SU-DHL-6 (cell line): ENCODE data around the gene P3H3.
A peak's percentile ranks its signal among the peaks of the same experiment; 100 is the strongest.

ENCODE experiments used
- H2AFZ ChIP-seq: fragments of 200-600 bp; sonication (generic); 2 replicates; pipeline ENCODE4 v1.6.1; 2014; ENCODE audit warnings: low read depth, mild to moderate bottlenecking, moderate library complexity, mixed read lengths, antibody characterized with exemption, low read length; ENCODE audit not compliant: severe bottlenecking
- H3F3A ChIP-seq: fragments of 200-600 bp; shearing (Covaris generic); 2 replicates; pipeline ENCODE4 v1.6.0; 2016; ENCODE audit warnings: antibody characterized with exemption, mild to moderate bottlenecking; ENCODE audit not compliant: insufficient read depth
- H3K27ac ChIP-seq: fragments of 200-600 bp; sonication (generic); 2 replicates; pipeline ENCODE4 v1.5.1; 2016; ENCODE audit warnings: low read depth, mild to moderate bottlenecking, low read length, moderate library complexity, mixed read lengths
- H3K27me3 ChIP-seq: fragments of 200-600 bp; sonication (generic), shearing (Covaris generic); 2 replicates; pipeline ENCODE4 v1.6.0; 2014; ENCODE audit warnings: mild to moderate bottlenecking, low read length
- H3K36me3 ChIP-seq: fragments of 200-600 bp; sonication (generic); 2 replicates; pipeline ENCODE4 v1.6.1; 2014; ENCODE audit warnings: mild to moderate bottlenecking, low read length, mixed read lengths
- H3K4me2 ChIP-seq: fragments of 300-600, 200-600 bp; shearing (Covaris generic), sonication (generic); 2 replicates; pipeline ENCODE4 v1.6.0; 2014; ENCODE audit warnings: low read length, low read depth, mild to moderate bottlenecking; ENCODE audit not compliant: poor library complexity, severe bottlenecking
- H3K4me3 ChIP-seq: fragments of 200-600 bp; sonication (generic); 2 replicates; pipeline ENCODE4 v1.5.1; 2014; ENCODE audit warnings: antibody characterized with exemption, low read length, mild to moderate bottlenecking, mixed read lengths; ENCODE audit not compliant: insufficient read depth, poor library complexity, severe bottlenecking
- H3K79me2 ChIP-seq: fragments of 200-600 bp; sonication (generic); 2 replicates; pipeline ENCODE4 v1.6.1; 2014; ENCODE audit warnings: mild to moderate bottlenecking, low read length, moderate library complexity; ENCODE audit not compliant: insufficient read depth
- H3K9ac ChIP-seq: fragments of 200-600 bp; sonication (generic); 2 replicates; pipeline ENCODE4 v1.7.0; 2014; ENCODE audit warnings: mild to moderate bottlenecking, low read length
- H3K9me2 ChIP-seq: fragments of 200-600 bp; sonication (generic); replicated peaks from 2 replicates; pipeline ENCODE4 v1.6.1; 2014; ENCODE audit warnings: low read length; ENCODE audit not compliant: insufficient read depth
- H3K9me3 ChIP-seq: fragments of 200-600 bp; sonication (generic); 2 replicates; pipeline ENCODE4 v1.6.1; 2014; ENCODE audit warnings: low read length, mixed read lengths; ENCODE audit not compliant: insufficient read depth
- H4K20me1 ChIP-seq: fragments of 200-600 bp; sonication (generic); 2 replicates; pipeline ENCODE4 v1.6.1; 2014; ENCODE audit warnings: low read depth, mild to moderate bottlenecking, antibody characterized with exemption, low read length, moderate library complexity, mixed read lengths
- EZH2phosphoT487 ChIP-seq: fragments of 200-600 bp; sonication (generic), shearing (Covaris generic); conservative IDR thresholded peaks from 2 replicates; pipeline ENCODE4 v1.6.1; 2018; ENCODE audit warnings: mild to moderate bottlenecking, antibody characterized with exemption, low read length, moderate library complexity, mixed read lengths
- TF ChIP-seq, protein P1 (sequence below): fragments of 200-600 bp; sonication (generic); IDR thresholded peaks from one replicate; pipeline ENCODE4 v1.5.1; 2017; ENCODE audit warnings: antibody characterized with exemption, mild to moderate bottlenecking, low read length, moderate library complexity; ENCODE audit not compliant: insufficient read depth, poor library complexity, severe bottlenecking

The P3H3 gene

DNA sequence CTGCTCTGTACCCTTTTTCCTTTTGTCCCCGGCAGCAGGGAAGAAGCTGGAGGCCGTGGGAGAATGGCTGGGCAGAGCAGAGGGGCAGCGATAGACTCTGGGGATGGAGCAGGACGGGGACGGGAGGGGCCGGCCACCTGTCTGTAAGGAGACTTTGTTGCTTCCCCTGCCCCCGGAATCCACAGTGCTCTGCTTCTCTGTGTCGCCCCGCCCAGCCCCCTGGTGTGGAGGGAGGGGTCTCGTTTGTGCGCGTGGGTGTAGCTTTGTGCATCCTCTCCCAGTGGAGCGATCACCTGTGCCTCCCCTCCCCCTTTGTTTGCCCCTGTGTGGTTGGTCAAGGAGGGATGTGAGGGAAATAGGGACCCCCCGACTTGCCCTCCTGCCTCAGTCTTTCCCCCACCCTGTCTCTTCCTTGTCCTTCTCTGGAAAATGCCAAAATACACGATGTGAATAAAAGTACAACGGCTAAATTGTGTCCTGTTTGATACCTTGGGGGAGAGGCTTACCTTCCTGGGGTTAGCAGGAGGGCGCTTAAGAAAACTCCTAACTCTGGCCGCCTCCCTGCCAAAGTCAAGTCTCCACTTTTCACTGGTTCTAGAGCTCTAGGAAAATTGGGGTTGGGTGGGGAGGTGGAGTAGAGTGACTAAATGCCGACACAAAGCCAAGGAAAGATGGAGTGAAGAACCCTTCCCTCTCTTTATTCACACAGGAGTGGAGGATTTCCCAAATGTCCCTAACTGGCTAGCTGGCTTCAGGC, 38.1 kb downstream of the P3H3 start:
- peaks cover 3% of the 10 kb centered on the region; the same call in 1 of the 2 replicates for H3K36me3 ChIP-seq
- H3K9me3 ChIP-seq: no peaks in the 10 kb centered on the region
- H3K27me3 ChIP-seq: no peaks in the 10 kb centered on the region
- peaks cover 29% of the 10 kb centered on the region for H3F3A ChIP-seq
- H3K9me2 ChIP-seq: no peaks in the 10 kb centered on the region
- H3K79me2 ChIP-seq: peaks cover 19% of the 10 kb centered on the region
- no peak overlapping the region for H3K4me3 ChIP-seq
- peak overlapping the region; percentile 98 for H3K9ac ChIP-seq
- no peak overlapping the region for H2AFZ ChIP-seq
- peak overlapping the region; percentile 87 for H3K4me2 ChIP-seq
- no peak for TF ChIP-seq EZH2phosphoT487
- TF ChIP-seq, protein P1, sequence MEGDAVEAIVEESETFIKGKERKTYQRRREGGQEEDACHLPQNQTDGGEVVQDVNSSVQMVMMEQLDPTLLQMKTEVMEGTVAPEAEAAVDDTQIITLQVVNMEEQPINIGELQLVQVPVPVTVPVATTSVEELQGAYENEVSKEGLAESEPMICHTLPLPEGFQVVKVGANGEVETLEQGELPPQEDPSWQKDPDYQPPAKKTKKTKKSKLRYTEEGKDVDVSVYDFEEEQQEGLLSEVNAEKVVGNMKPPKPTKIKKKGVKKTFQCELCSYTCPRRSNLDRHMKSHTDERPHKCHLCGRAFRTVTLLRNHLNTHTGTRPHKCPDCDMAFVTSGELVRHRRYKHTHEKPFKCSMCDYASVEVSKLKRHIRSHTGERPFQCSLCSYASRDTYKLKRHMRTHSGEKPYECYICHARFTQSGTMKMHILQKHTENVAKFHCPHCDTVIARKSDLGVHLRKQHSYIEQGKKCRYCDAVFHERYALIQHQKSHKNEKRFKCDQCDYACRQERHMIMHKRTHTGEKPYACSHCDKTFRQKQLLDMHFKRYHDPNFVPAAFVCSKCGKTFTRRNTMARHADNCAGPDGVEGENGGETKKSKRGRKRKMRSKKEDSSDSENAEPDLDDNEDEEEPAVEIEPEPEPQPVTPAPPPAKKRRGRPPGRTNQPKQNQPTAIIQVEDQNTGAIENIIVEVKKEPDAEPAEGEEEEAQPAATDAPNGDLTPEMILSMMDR: no peak
- H3K27ac ChIP-seq: peak overlapping the region; percentile 47; the same call in 1 of the 2 replicates
- no peaks in the 10 kb centered on the region; the same call in 1 of the 2 replicates for H4K20me1 ChIP-seq

DNA sequence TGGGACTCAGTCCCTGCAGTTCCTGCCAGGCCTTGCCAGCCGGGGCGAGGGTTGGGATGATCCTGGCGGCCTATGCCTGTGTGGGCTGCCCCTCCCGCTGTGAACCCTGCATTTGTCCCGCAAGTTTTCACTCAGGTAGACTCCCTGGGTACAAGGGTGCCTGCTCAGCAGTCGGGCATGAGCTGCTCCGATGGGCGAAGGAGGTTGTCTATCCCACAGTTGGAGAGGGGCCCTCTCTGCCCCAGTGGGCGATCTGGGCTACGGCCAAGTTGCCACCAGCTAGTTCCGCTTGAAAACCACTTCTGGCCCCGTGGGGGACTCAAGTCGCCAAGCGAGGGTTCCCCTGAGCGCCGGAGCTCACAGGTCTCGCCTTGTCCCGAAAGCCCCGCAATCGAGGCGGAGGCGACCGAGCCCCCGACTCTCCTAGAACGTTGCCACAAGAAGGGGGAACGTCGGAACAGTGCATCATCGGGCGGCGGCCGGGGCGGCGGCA, 38.8 kb downstream of the P3H3 start:
- Histone ChIP-seq H3K27ac (peak overlapping the region; percentile 47), H3K36me3 (peaks cover 3% of the 10 kb centered on the region; the same call in 1 of the 2 replicates), H3K9me2 (no peaks in the 10 kb centered on the region), H2AFZ (peak overlapping the region; percentile 58), H3K27me3 (no peaks in the 10 kb centered on the region), H3K4me3 (peak overlapping the region; percentile 77), H3K4me2 (peak overlapping the region; percentile 87), H3F3A (peaks cover 35% of the 10 kb centered on the region), H4K20me1 (no peaks in the 10 kb centered on the region; the same call in 1 of the 2 replicates), H3K79me2 (peaks cover 19% of the 10 kb centered on the region), H3K9me3 (no peaks in the 10 kb centered on the region), H3K9ac (peak overlapping the region; percentile 98)
- TF ChIP-seq, protein P1: no peak
- TF ChIP-seq EZH2phosphoT487: no peak

DNA sequence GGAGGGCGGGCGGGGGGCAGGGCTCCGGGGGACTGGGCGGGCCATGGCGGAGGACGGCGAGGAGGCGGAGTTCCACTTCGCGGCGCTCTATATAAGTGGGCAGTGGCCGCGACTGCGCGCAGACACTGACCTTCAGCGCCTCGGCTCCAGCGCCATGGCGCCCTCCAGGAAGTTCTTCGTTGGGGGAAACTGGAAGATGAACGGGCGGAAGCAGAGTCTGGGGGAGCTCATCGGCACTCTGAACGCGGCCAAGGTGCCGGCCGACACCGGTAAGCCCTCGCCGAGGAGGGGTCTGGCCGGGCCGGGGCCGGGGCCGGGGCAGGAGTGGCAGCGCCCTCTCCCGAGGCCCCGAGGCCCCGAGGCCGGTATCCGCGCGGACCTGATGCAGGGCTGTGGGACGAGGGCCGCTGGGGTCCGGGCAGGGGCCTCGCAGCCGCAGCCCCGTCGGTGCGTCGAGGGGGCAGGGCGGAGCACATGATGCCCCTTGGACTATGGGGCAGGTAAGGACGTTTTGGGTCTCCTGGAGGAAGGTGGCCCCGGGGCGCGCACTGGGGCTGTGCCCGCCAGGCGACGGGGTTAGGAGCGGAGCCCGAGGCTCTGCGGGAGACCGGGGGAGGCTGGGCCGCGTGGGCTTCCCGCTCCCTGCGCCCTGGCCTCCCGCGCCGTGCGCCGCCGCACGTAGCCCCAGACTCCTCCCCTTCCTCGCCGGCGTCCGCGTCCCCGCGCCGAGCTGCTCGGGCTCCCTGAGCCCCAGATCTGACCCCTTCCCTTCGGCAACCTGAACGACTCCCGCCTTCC, 39.4 kb downstream of the P3H3 start, which contains the start of gene TPI1:
Gene TPI1, plus strand, starts transcription at position 119 of the 798 bp plus-strand sequence. Its CDS starts 36 bp downstream, at position 155.
- no peaks in the 10 kb centered on the region for H3K9me2 ChIP-seq
- TF ChIP-seq, protein P1: no peak
- no peak for TF ChIP-seq EZH2phosphoT487
- H2AFZ ChIP-seq: peak within 1 kb of the TSS; percentile 58
- no peaks in the 10 kb centered on the region for H3K9me3 ChIP-seq
- peak within 1 kb of the TSS; percentile 87 for H3K4me2 ChIP-seq
- H3F3A ChIP-seq: peaks cover 38% of the 10 kb centered on the region
- H3K4me3 ChIP-seq: peak within 1 kb of the TSS; percentile 77
- H4K20me1 ChIP-seq: no peaks in the 10 kb centered on the region; the same call in 1 of the 2 replicates
- H3K79me2 ChIP-seq: peaks cover 19% of the 10 kb centered on the region
- peak within 1 kb of the TSS; percentile 84 for H3K27ac ChIP-seq
- peaks cover 3% of the 10 kb centered on the region; the same call in 1 of the 2 replicates for H3K36me3 ChIP-seq
- H3K9ac ChIP-seq: peak within 1 kb of the TSS; percentile 98
- no peaks in the 10 kb centered on the region for H3K27me3 ChIP-seq
